Adrenal gland (tissue), 5 donors: Measurements from ENCODE around the gene PDCD1.

Experiments used
- CTCF ChIP-seq, 6 experiments: fragments of 450-650 bp in 4 of 6; fragments of 200-600 bp in 2 of 6; sonication (generic) in 1 of 6; IDR thresholded peaks; 1 replicate in 5 of 6; 2 replicates in 1 of 6; pipeline versions ENCODE4 v1.5.1 to v1.8.0; 2016 to 2021; ENCODE audit warnings: antibody characterized with exemption in 6 of 6, mild to moderate bottlenecking in 2 of 6, moderate library complexity in 1 of 6
- POLR2A ChIP-seq, 2 donors: fragments of 450-650 bp; IDR thresholded peaks; one replicate each; pipeline ENCODE4 v1.6.1; 2017; ENCODE audit warnings: antibody characterized with exemption in 2 of 2, mild to moderate bottlenecking in 2 of 2, moderate library complexity in 1 of 2
- donor health status: DM: no; HTN: no; CAD: no.

GRCh38 chr2:241894681-241895426 is 36.2 kb upstream of the PDCD1 start:
- TF ChIP-seq POLR2A (IDR thresholded peaks at IDR 0.05) (no peak), CTCF (IDR thresholded peaks at IDR 0.05) (no peak)
